Activated CD8-positive, alpha-beta T cell treated with anti-CD3 and anti-CD28 coated beads for 36 hours (primary cell): ENCODE data around the gene MIPOL1. TPM values are rescaled to one million over a fixed set of nuclear protein-coding genes. Genes with fewer than 3 reads are reported as not detected.
"Not testable (repeated sequence)": the region's sequence is repeated elsewhere in the genome, so short reads cannot be mapped to it uniquely, and the experiment has no call there.

Source experiments
- ATAC-seq: fragments of 200-7000 bp; cut with Tn5 transposase; one replicate; pipeline ENCODE4 v1.10.0; 2021; ENCODE audit warnings: mild to moderate bottlenecking, moderate library complexity
- CTCF ChIA-PET: fragments of 350-600 bp; sonication (Branson Sonifier 250); formaldehyde crosslinking; loops from one replicate; lab custom pipeline; 2021; ENCODE audit warnings: antibody characterized with exemption; lab: Charles Lee
- POLR2A ChIA-PET: fragments of 350-600 bp; sonication (Branson Sonifier 250); formaldehyde crosslinking; loops from one replicate; lab custom pipeline; 2021; ENCODE audit warnings: antibody characterized with exemption; lab: Charles Lee
- DNase-seq: peaks from one replicate; pipeline ENCODE4 v3.0.0-alpha.2; 2020
- H3K27ac Mint-ChIP-seq: one replicate; pipeline ENCODE4 v1.8.0; 2021; ENCODE audit warnings: mild to moderate bottlenecking, mixed read lengths
- H3K27me3 Mint-ChIP-seq: one replicate; pipeline ENCODE4 v1.8.0; 2021; ENCODE audit warnings: mixed read lengths
- H3K36me3 Mint-ChIP-seq: one replicate; pipeline ENCODE4 v1.8.0; 2021; ENCODE audit warnings: low read depth, mixed read lengths
- H3K4me1 Mint-ChIP-seq: one replicate; pipeline ENCODE4 v1.8.0; 2021; ENCODE audit warnings: low read depth, mixed read lengths
- H3K4me3 Mint-ChIP-seq: one replicate; pipeline ENCODE4 v1.8.0; 2021; ENCODE audit warnings: mild to moderate bottlenecking, moderate library complexity, mixed read lengths
- H3K9me3 Mint-ChIP-seq: one replicate; pipeline ENCODE4 v1.8.0; 2021; ENCODE audit warnings: mixed read lengths
- intact Hi-C: fragments of 100-400 bp; cut with micrococcal nuclease; formaldehyde crosslinking; loops from one replicate; pipeline ENCODE4 v1.10.0; 2022
- total RNA-seq, 2 experiments: library from RNA; stranded (reverse); gene quantifications; one replicate each; pipeline ENCODE4 v1.2.3, GENCODE V29; 2021
- TF ChIP-seq, protein P1 (sequence below): fragments of 200-600 bp; IDR thresholded peaks from one replicate; pipeline ENCODE4 v1.8.0; 2022; ENCODE audit warnings: antibody characterized with exemption, mild to moderate bottlenecking

The MIPOL1 gene
- total RNA-seq, 2 experiments from 2014 or later = not detected

GRCh38 chr14:37201724-37202123, 4.0 kb downstream of the MIPOL1 start:
- peaks cover 7% of the 10 kb centered on the region for H3K4me1 Mint-ChIP-seq
- CTCF ChIA-PET = interaction anchor here (2.0 kb wide), 1 partner anchor 29 kb away, joined by 7 read pairs; no protein-coding TSS in a partner anchor
- no peak overlapping the region for H3K4me3 Mint-ChIP-seq
- DNase-seq (no peak), ATAC-seq (no peak)
- intact Hi-C loops = no loop called here
- TF ChIP-seq, protein P1, sequence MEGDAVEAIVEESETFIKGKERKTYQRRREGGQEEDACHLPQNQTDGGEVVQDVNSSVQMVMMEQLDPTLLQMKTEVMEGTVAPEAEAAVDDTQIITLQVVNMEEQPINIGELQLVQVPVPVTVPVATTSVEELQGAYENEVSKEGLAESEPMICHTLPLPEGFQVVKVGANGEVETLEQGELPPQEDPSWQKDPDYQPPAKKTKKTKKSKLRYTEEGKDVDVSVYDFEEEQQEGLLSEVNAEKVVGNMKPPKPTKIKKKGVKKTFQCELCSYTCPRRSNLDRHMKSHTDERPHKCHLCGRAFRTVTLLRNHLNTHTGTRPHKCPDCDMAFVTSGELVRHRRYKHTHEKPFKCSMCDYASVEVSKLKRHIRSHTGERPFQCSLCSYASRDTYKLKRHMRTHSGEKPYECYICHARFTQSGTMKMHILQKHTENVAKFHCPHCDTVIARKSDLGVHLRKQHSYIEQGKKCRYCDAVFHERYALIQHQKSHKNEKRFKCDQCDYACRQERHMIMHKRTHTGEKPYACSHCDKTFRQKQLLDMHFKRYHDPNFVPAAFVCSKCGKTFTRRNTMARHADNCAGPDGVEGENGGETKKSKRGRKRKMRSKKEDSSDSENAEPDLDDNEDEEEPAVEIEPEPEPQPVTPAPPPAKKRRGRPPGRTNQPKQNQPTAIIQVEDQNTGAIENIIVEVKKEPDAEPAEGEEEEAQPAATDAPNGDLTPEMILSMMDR = no peak
- peaks cover 10% of the 10 kb centered on the region for H3K27me3 Mint-ChIP-seq
- H3K27ac Mint-ChIP-seq = no peak overlapping the region
- H3K36me3 Mint-ChIP-seq = no peaks in the 10 kb centered on the region
- H3K9me3 Mint-ChIP-seq = peaks cover 9% of the 10 kb centered on the region
- POLR2A ChIA-PET = no interaction called here

DNA sequence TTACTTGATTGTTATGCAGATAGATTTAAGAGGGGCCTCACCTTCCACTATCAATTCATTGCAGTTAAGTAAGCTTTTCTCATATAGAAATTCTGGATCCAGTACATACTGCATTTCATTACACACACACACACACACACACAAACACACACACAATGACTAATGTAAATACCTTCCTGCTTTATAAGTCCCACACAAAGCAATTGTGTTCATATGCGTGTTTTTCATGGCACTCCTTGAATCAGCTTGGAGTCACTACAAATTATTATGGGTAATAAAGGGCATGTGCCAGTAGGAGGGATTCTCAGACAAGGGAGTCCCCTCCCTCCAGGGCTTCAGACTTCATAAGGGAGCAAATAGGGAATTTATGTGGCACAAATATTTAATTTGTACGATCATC, 4.5 kb downstream of the MIPOL1 start:
- peaks cover 9% of the 10 kb centered on the region for H3K27me3 Mint-ChIP-seq
- intact Hi-C loops = no loop called here
- H3K27ac Mint-ChIP-seq = no peak overlapping the region
- H3K9me3 Mint-ChIP-seq = peaks cover 9% of the 10 kb centered on the region
- ChIA-PET POLR2A (no interaction called here), CTCF (interaction anchor here (2.0 kb wide), 1 partner anchor 28 kb away, joined by 7 read pairs; no protein-coding TSS in a partner anchor)
- DNase-seq (no peak), ATAC-seq (no peak)
- no peaks in the 10 kb centered on the region for H3K36me3 Mint-ChIP-seq
- H3K4me1 Mint-ChIP-seq = peaks cover 6% of the 10 kb centered on the region
- no peak overlapping the region for H3K4me3 Mint-ChIP-seq
- TF ChIP-seq, protein P1 = no peak

DNA sequence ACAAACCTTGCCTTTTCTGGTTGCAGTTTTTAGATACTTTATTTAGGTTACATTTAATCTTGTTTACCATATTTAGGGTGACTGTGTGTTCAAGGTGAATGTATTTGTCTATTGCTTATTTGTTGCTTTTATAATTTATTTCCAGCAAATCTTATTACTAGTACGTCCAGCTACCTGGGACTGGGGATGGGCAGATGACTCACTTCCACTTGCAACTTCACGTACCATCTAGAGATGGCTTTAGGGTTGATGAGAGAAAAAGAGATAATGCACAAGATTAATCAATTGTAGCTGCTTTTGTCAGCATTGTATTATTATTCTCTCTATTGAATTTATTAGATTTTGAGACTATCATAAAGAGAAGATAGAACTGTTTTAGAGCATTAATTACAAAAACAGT, 5.1 kb downstream of the MIPOL1 start:
- TF ChIP-seq, protein P1 = no peak
- no peak for DNase-seq
- H3K36me3 Mint-ChIP-seq = no peaks in the 10 kb centered on the region
- peaks cover 5% of the 10 kb centered on the region for H3K27me3 Mint-ChIP-seq
- no peak for ATAC-seq
- H3K4me3 Mint-ChIP-seq = no peak overlapping the region
- no peak overlapping the region for H3K27ac Mint-ChIP-seq
- peaks cover 9% of the 10 kb centered on the region for H3K9me3 Mint-ChIP-seq
- ChIA-PET POLR2A (no interaction called here), CTCF (interaction anchor here (2.0 kb wide), 1 partner anchor 28 kb away, joined by 7 read pairs; no protein-coding TSS in a partner anchor)
- intact Hi-C loops = no loop called here
- peaks cover 2% of the 10 kb centered on the region for H3K4me1 Mint-ChIP-seq

DNA sequence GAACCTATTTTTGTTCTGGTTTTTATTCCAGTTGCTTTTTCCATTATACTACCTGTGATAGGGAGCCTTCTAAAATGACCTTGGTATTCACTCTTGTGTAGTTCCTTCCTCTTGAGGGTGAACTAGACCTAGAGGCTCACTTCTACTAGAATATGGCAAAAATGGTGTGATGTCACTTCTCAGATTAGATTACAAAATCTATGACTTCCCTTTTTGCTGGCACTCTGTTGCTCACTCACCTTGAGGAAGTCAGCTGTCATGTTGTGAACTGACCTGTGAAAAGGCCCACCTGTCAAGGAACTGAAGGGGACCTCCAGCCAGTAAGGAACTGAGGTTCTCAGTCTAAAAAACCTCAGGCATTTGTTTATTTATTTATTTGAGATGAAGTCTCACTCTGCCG, 5.7 kb downstream of the MIPOL1 start:
- H3K27ac Mint-ChIP-seq = no peak overlapping the region
- TF ChIP-seq, protein P1 = no peak
- ChIA-PET POLR2A (no interaction called here), CTCF (no interaction called here)
- no peak overlapping the region for H3K4me3 Mint-ChIP-seq
- H3K27me3 Mint-ChIP-seq = no peaks in the 10 kb centered on the region
- intact Hi-C loops = no loop called here
- H3K36me3 Mint-ChIP-seq = no peaks in the 10 kb centered on the region
- no peaks in the 10 kb centered on the region for H3K4me1 Mint-ChIP-seq
- no peak for ATAC-seq
- DNase-seq = no peak
- H3K9me3 Mint-ChIP-seq = peaks cover 9% of the 10 kb centered on the region

GRCh38 chr14:37205623-37206605, 8.2 kb downstream of the MIPOL1 start:
- CTCF ChIA-PET, H3K4me1 Mint-ChIP-seq, ATAC-seq, H3K27ac Mint-ChIP-seq, intact Hi-C loops, DNase-seq, H3K27me3 Mint-ChIP-seq, POLR2A ChIA-PET, H3K36me3 Mint-ChIP-seq, H3K9me3 Mint-ChIP-seq, H3K4me3 Mint-ChIP-seq: not testable (repeated sequence)

- ATAC-seq, intact Hi-C loops, H3K9me3 Mint-ChIP-seq, H3K36me3 Mint-ChIP-seq, POLR2A ChIA-PET, H3K27me3 Mint-ChIP-seq, H3K4me1 Mint-ChIP-seq, H3K4me3 Mint-ChIP-seq, H3K27ac Mint-ChIP-seq, CTCF ChIA-PET, DNase-seq: not testable (repeated sequence)
Measured at GRCh38 chr14:37209617-37210016, 11.9 kb downstream of the MIPOL1 start.
